ENCODE measurements around the gene TAF1B. TPM values are rescaled to one million over a fixed set of nuclear protein-coding genes. Genes with fewer than 3 reads are reported as not detected.

Gene TAF1B
- total RNA-seq: 18.0 and 25.8 TPM in 2 replicates

DNA sequence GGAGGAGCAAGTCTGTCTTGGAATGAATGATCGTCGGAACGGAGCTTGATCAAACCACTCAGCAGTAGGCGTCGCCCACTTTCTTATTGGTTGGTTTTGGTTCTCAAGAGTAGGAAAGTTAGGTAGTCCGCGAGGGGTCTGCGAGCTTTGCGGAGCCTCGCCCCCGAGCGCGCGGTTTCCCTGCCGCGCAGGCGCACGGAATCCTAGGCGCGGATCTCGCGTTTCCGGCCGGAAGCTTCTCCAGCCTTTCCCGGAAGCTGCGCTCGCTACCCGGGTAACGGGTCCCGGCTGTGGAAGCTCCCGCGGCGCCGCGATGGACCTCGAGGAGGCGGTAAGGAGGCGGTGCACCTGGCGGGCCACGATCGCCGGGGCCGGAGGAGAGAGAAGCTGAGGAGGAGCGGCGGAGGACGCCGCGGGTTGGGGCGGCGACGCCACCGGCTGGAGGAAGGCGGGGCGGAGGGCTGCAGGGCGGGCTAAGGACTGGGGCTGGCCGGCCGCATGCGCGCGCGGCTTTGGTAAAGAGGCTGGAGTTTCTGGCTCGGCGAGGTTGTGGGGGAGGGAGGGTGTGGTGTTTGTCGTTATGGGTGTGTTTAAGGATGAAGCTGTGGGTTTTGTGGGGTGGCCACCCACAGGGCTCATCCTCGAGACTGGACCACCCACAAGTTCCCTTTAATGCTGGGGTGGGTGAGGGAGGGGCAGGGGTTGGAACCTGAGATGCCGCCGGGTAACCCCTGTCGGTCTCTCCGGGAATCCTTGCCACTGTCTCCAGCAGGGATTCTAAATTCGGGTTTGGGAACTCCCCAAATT lies at the start of gene TAF1B:
TSS of gene TAF1B (plus strand) at position 246 of the 807 bp plus-strand sequence. CDS start at position 314, 68 bp downstream.

DNA sequence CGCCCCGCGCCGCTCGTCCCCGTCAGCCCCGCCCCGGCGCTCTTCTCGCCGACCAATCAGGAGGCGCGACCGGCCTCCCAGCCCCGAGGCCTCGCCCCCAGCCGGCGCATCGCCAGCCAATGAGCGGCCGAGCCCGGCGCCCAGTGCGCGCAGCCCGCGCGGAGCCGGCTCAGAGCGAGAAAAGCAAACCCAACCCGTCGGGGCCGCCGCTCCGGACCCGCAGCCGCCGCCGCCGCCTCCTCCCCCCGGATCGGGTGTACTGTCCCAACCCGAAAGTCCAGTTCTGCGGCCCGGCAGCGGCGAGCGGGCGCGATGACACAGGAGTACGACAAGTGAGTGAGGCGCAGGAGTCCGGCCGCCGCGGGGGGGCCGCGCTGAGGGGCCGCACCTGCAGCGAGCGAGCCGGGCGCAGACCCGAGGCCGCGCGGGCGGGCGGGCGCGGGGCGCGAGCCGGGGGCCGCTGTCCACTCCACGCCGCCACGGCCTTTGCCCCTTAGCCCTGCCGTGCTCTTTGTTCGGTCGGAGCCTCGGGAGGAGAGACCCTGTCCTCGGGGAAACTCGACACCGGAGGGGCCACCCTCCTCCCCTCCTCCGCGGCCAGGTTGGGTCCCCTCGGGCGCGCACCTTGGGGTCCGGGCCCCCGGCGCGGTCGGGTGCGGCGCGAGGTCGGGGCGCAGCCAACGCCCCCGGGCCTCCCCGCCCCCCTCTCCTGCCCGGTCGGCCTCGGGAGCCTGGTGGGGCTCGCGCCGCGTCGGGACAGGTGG lies 108.4 kb downstream of the TAF1B start, which contains the start of gene GRHL1:
TSS of gene GRHL1 (plus strand) at position 172 of the 764 bp plus-strand sequence. CDS start at position 313, 141 bp downstream.

Other genes with a start within 250 kb of the TAF1B start
- 225 and 252 TPM in 2 replicates for gene YWHAQ, start 212.5 kb upstream of the TAF1B start, total RNA-seq
- 0.63 and 0.75 TPM in 2 replicates for gene GRHL1, start 108.2 kb downstream of the TAF1B start, total RNA-seq
- 3.6 and 6.1 TPM in 2 replicates for gene KLF11, start 200.1 kb downstream of the TAF1B start, total RNA-seq
- gene CYS1, start 236.9 kb downstream of the TAF1B start, total RNA-seq: 0.09 and 0.19 TPM in 2 replicates

Data from endothelial cell of coronary artery (primary cell).